MM.1S (cell line): ENCODE data around the gene FOXL2NB.

Source experiments
- DNase-seq: peaks from one replicate; pipeline ENCODE4 v3.0.0-alpha.2; 2015
- H2AFZ ChIP-seq: fragments of 300-600 bp; sonication (generic); 2 replicates; pipeline ENCODE4 v1.6.0; 2016; ENCODE audit warnings: antibody characterized with exemption, low read length
- H3F3A ChIP-seq: fragments of 300-600 bp; sonication (generic); 2 replicates; pipeline ENCODE4 v1.6.1; 2016; ENCODE audit warnings: mild to moderate bottlenecking, antibody characterized with exemption, low read length, moderate library complexity, mixed read lengths; ENCODE audit not compliant: insufficient read depth
- H3K27ac ChIP-seq: fragments of 300-600 bp; sonication (generic); 2 replicates; pipeline ENCODE4 v1.5.1; 2016; ENCODE audit warnings: mild to moderate bottlenecking, low read length
- H3K27me3 ChIP-seq: fragments of 300-600 bp; sonication (generic); replicated peaks from 2 replicates; pipeline ENCODE4 v1.6.0; 2016; ENCODE audit warnings: low read length; ENCODE audit not compliant: insufficient read depth
- H3K36me3 ChIP-seq: fragments of 300-600 bp; sonication (generic); replicated peaks from 2 replicates; pipeline ENCODE4 v1.6.1; 2016; ENCODE audit warnings: mild to moderate bottlenecking, low read length, mixed read lengths; ENCODE audit not compliant: insufficient read depth
- H3K4me1 ChIP-seq: fragments of 300-600 bp; sonication (generic); 2 replicates; pipeline ENCODE4 v1.6.1; 2016; ENCODE audit warnings: low read length, mixed read lengths
- H3K4me2 ChIP-seq: fragments of 300-600 bp; sonication (generic); 2 replicates; pipeline ENCODE4 v1.6.0; 2016; ENCODE audit warnings: low read depth, low read length
- H3K4me3 ChIP-seq: fragments of 300-600 bp; sonication (generic); 2 replicates; pipeline ENCODE4 v1.5.1; 2016; ENCODE audit warnings: low read length, mixed read lengths
- H3K79me2 ChIP-seq: fragments of 300-600 bp; sonication (generic); 2 replicates; pipeline ENCODE4 v1.6.1; 2016; ENCODE audit warnings: mixed run types, low read length, mixed read lengths
- H3K9ac ChIP-seq: fragments of 300-600 bp; sonication (generic); 2 replicates; pipeline ENCODE4 v1.6.1; 2016; ENCODE audit warnings: low read length, mixed read lengths
- H3K9me2 ChIP-seq: fragments of 300-600 bp; sonication (generic); replicated peaks from 2 replicates; pipeline ENCODE4 v1.6.1; 2016; ENCODE audit warnings: mild to moderate bottlenecking, low read length, mixed read lengths; ENCODE audit not compliant: insufficient read depth
- H3K9me3 ChIP-seq: fragments of 300-600 bp; sonication (generic); replicated peaks from 2 replicates; pipeline ENCODE4 v1.6.1; 2016; ENCODE audit warnings: mild to moderate bottlenecking, low read length, mixed read lengths; ENCODE audit not compliant: insufficient read depth
- H4K20me1 ChIP-seq: fragments of 300-600 bp; sonication (generic); 2 replicates; pipeline ENCODE4 v1.6.1; 2016; ENCODE audit warnings: mild to moderate bottlenecking, low read length, moderate library complexity, mixed read lengths; ENCODE audit not compliant: insufficient read depth
- CTCF ChIP-seq: fragments of 300-600 bp; sonication (generic); IDR thresholded peaks from 2 replicates; pipeline ENCODE4 v1.5.1; 2016; ENCODE audit warnings: antibody characterized with exemption, low read length, mixed read lengths
- EZH2 ChIP-seq: fragments of 300-600 bp; sonication (generic); optimal IDR thresholded peaks from 2 replicates; pipeline ENCODE3; 2017; ENCODE audit warnings: low read depth, mild to moderate bottlenecking, antibody characterized with exemption, low read length, mixed read lengths
- EZH2phosphoT487 ChIP-seq: fragments of 300-600 bp; sonication (generic); IDR thresholded peaks from 2 replicates; pipeline ENCODE4 v1.6.1; 2018; ENCODE audit warnings: antibody characterized with exemption, low read length

The FOXL2NB gene

GRCh38 chr3:138911621-138912020, 35.4 kb upstream of the FOXL2NB start:
- no peak overlapping the region for H3K4me3 ChIP-seq
- H3K79me2 ChIP-seq: no peaks in the 10 kb centered on the region
- H3K9me2 ChIP-seq: no peaks in the 10 kb centered on the region
- no peaks in the 10 kb centered on the region for H3K27me3 ChIP-seq
- TF ChIP-seq EZH2phosphoT487 (no peak), EZH2 (no peak), CTCF (no peak)
- H3F3A ChIP-seq: no peaks in the 10 kb centered on the region; the same call in 1 of the 2 replicates
- no peak overlapping the region for H2AFZ ChIP-seq
- H3K27ac ChIP-seq: no peak overlapping the region
- no peaks in the 10 kb centered on the region for H3K36me3 ChIP-seq
- H3K9ac ChIP-seq: no peak overlapping the region
- H4K20me1 ChIP-seq: no peaks in the 10 kb centered on the region
- no peak overlapping the region for H3K4me2 ChIP-seq
- no peak for DNase-seq
- no peaks in the 10 kb centered on the region for H3K9me3 ChIP-seq
- H3K4me1 ChIP-seq: peaks cover 3% of the 10 kb centered on the region; the same call in 1 of the 2 replicates

DNA sequence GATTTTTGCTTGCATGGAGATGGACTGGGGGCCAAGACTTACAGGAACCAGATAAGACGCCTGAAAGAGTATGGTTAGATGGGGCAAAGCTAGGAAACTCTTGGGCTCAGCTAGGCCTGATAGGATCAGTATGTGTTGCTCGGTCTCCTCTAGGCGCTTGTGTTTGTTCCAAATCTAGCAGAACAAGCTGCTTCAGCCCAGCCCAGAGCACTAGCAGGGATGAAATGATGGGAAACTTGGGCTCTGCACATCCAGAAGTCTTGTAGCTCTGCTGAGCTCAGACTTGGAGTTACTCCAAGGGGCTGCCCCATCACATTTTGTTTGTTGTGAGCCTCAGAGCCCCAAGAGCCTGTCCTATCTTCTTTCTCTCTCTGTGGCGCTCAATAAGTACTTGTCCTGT, 34.8 kb upstream of the FOXL2NB start:
- Histone ChIP-seq H3K4me2 (no peak overlapping the region), H3K9ac (no peak overlapping the region), H3K36me3 (no peaks in the 10 kb centered on the region), H2AFZ (no peak overlapping the region), H3K9me3 (no peaks in the 10 kb centered on the region), H3K27ac (no peak overlapping the region), H3K4me1 (peaks cover 3% of the 10 kb centered on the region; the same call in 1 of the 2 replicates), H4K20me1 (no peaks in the 10 kb centered on the region), H3K9me2 (no peaks in the 10 kb centered on the region), H3K27me3 (no peaks in the 10 kb centered on the region), H3F3A (no peaks in the 10 kb centered on the region; the same call in 1 of the 2 replicates), H3K79me2 (no peaks in the 10 kb centered on the region), H3K4me3 (no peak overlapping the region)
- no peak for TF ChIP-seq CTCF
- no peak for TF ChIP-seq EZH2
- no peak for TF ChIP-seq EZH2phosphoT487
- DNase-seq: no peak

GRCh38 chr3:138913766-138914165, 33.3 kb upstream of the FOXL2NB start:
- Histone ChIP-seq H3K9me2 (no peaks in the 10 kb centered on the region), H3K27ac (no peak overlapping the region), H4K20me1 (no peaks in the 10 kb centered on the region), H3K4me1 (peaks cover 3% of the 10 kb centered on the region; the same call in 1 of the 2 replicates), H3K9me3 (no peaks in the 10 kb centered on the region), H3K9ac (no peak overlapping the region), H3K4me3 (no peak overlapping the region), H2AFZ (no peak overlapping the region), H3K36me3 (no peaks in the 10 kb centered on the region), H3F3A (no peaks in the 10 kb centered on the region; the same call in 1 of the 2 replicates), H3K79me2 (no peaks in the 10 kb centered on the region), H3K27me3 (no peaks in the 10 kb centered on the region), H3K4me2 (no peak overlapping the region)
- no peak for TF ChIP-seq EZH2
- TF ChIP-seq CTCF: no peak
- TF ChIP-seq EZH2phosphoT487: no peak
- DNase-seq: no peak
